HepG2 (cell line): ENCODE data around the gene NDUFS6. TPM values are rescaled to one million over a fixed set of nuclear protein-coding genes. Genes with fewer than 3 reads are reported as not detected.

Source experiments
- ARNTL ChIP-seq: sonication (generic); formaldehyde crosslinking; IDR thresholded peaks from 2 replicates; pipeline ENCODE4 v1.4.0; 2020; ENCODE audit warnings: mild to moderate bottlenecking, missing genetic modification reagents
- HOXD1 ChIP-seq: sonication (generic); formaldehyde crosslinking; IDR thresholded peaks from 2 replicates; pipeline ENCODE4 v1.5.0; 2020; ENCODE audit warnings: missing genetic modification reagents
- IKZF4 ChIP-seq: sonication (generic); formaldehyde crosslinking; IDR thresholded peaks from 2 replicates; pipeline ENCODE4 v1.5.1; 2020; ENCODE audit warnings: borderline replicate concordance, mild to moderate bottlenecking, low read depth, missing genetic modification reagents; ENCODE audit errors: not compliant biosample characterization
- JDP2 ChIP-seq: sonication (generic); formaldehyde crosslinking; IDR thresholded peaks from 2 replicates; pipeline ENCODE4 v1.8.1; 2022; ENCODE audit warnings: missing genetic modification reagents, borderline replicate concordance
- NFE2L2 ChIP-seq: fragments of 150-350 bp; IDR thresholded peaks from 2 replicates; pipeline ENCODE4 v1.6.1; 2014; ENCODE audit warnings: low read length
- RAD51 ChIP-seq: fragments of 450-650 bp; IDR thresholded peaks from 2 replicates; pipeline ENCODE4 v1.6.1; 2016; ENCODE audit warnings: borderline replicate concordance
- RFXANK ChIP-seq: IDR thresholded peaks from 2 replicates; pipeline ENCODE4 v1.6.1; 2016
- TCF7L2 ChIP-seq: IDR thresholded peaks from 2 replicates; pipeline ENCODE4 v1.6.1; 2011; ENCODE audit warnings: mild to moderate bottlenecking, low read depth, low read length, moderate library complexity
- ZBTB38 ChIP-seq: sonication (generic); formaldehyde crosslinking; IDR thresholded peaks from 2 replicates; pipeline ENCODE4 v1.5.1; 2020; ENCODE audit warnings: mild to moderate bottlenecking, missing genetic modification reagents
- ZFX ChIP-seq: sonication (generic); formaldehyde crosslinking; IDR thresholded peaks from 2 replicates; pipeline ENCODE4 v1.4.0; 2020; ENCODE audit warnings: mild to moderate bottlenecking, low read depth, missing genetic modification reagents, moderate library complexity
- ZFY ChIP-seq: sonication (generic); formaldehyde crosslinking; IDR thresholded peaks from 2 replicates; pipeline ENCODE4 v1.4.0; 2020; ENCODE audit warnings: missing genetic modification reagents
- ZMYM4 ChIP-seq: sonication (generic); formaldehyde crosslinking; IDR thresholded peaks from 2 replicates; pipeline ENCODE4 v1.8.1; 2023; ENCODE audit warnings: mild to moderate bottlenecking, missing genetic modification reagents
- ZNF235 ChIP-seq: sonication (generic); formaldehyde crosslinking; IDR thresholded peaks from 2 replicates; pipeline ENCODE4 v1.8.1; 2023; ENCODE audit warnings: mild to moderate bottlenecking, missing genetic modification reagents, borderline replicate concordance
- ZNF292 ChIP-seq: sonication (generic); formaldehyde crosslinking; IDR thresholded peaks from 2 replicates; pipeline ENCODE4 v1.8.1; 2022; ENCODE audit warnings: mild to moderate bottlenecking, low read depth, missing genetic modification reagents, borderline replicate concordance
- ZNF33A ChIP-seq: sonication (generic); formaldehyde crosslinking; IDR thresholded peaks from 2 replicates; pipeline ENCODE4 v1.5.1; 2020; ENCODE audit warnings: missing genetic modification reagents, mild to moderate bottlenecking, moderate library complexity, borderline replicate concordance
- ZNF558 ChIP-seq: sonication (generic); formaldehyde crosslinking; IDR thresholded peaks from 2 replicates; pipeline ENCODE4 v1.9.0; 2022; ENCODE audit warnings: mild to moderate bottlenecking, missing genetic modification reagents, borderline replicate concordance
- ZNF570 ChIP-seq: sonication (generic); formaldehyde crosslinking; IDR thresholded peaks from 2 replicates; pipeline ENCODE4 v1.4.0; 2020; ENCODE audit warnings: mild to moderate bottlenecking, missing genetic modification reagents, borderline replicate concordance
- ZNF709 ChIP-seq: sonication (generic); formaldehyde crosslinking; IDR thresholded peaks from 2 replicates; pipeline ENCODE4 v1.5.0; 2020; ENCODE audit warnings: mild to moderate bottlenecking, missing genetic modification reagents
- ZSCAN25 ChIP-seq: sonication (generic); formaldehyde crosslinking; IDR thresholded peaks from 2 replicates; pipeline ENCODE4 v1.8.0; 2022; ENCODE audit warnings: mild to moderate bottlenecking, missing genetic modification reagents
- polyA plus RNA-seq, 8 experiments: library from polyadenylated mRNA; depleted of rRNA in 3 of 8; stranded (reverse) in 7 of 8; unstranded in 1 of 8; fragments of >200 nt; fragmentation: Illumina TruSeq in 4 of 8; extraction: Trizol in 4 of 8; gene quantifications; 2 replicates each; pipeline versions ENCODE4 v1.2.1 to v1.2.3, GENCODE V29; 2011 to 2016; ENCODE audit warnings: low read depth in 4 of 8, missing spikeins in 1 of 8, mixed read lengths in 1 of 8; ENCODE audit not compliant: insufficient read depth in 1 of 8
- total RNA-seq, 5 experiments: library from RNA; depleted of rRNA; stranded (reverse); fragments of >200 nt; fragmentation: Illumina TruSeq; extraction: Trizol; gene quantifications; 2 replicates each; pipeline ENCODE4 v1.2.3, GENCODE V29; 2016; ENCODE audit warnings: low read depth in 1 of 5
- TF ChIP-seq, protein P1 (sequence below): fragments of 450-650 bp; IDR thresholded peaks from 2 replicates; pipeline ENCODE4 v1.6.1; 2016
- TF ChIP-seq, protein P2 (sequence below): sonication (generic); formaldehyde crosslinking; IDR thresholded peaks from 2 replicates; pipeline ENCODE4 v1.9.0; 2021; ENCODE audit warnings: missing genetic modification reagents, borderline replicate concordance
- TF ChIP-seq, protein P3 (sequence below): sonication (generic); formaldehyde crosslinking; IDR thresholded peaks from 2 replicates; pipeline ENCODE4 v1.4.0; 2020; ENCODE audit warnings: missing genetic modification reagents, borderline replicate concordance
- TF ChIP-seq, protein P4 (sequence below): sonication (generic); formaldehyde crosslinking; IDR thresholded peaks from 2 replicates; pipeline ENCODE4 v1.4.0; 2020; ENCODE audit warnings: mild to moderate bottlenecking, missing genetic modification reagents
- TF ChIP-seq, protein P5 (sequence below): sonication (generic); formaldehyde crosslinking; IDR thresholded peaks from 2 replicates; pipeline ENCODE4 v1.5.0; 2020; ENCODE audit warnings: missing genetic modification reagents

Gene NDUFS6
- total and polyA plus RNA-seq, 2 of the 13 experiments (the other 11 are each of a cell fraction or from before 2014, with no cell fraction given): 23.7 to 50.4 TPM

DNA sequence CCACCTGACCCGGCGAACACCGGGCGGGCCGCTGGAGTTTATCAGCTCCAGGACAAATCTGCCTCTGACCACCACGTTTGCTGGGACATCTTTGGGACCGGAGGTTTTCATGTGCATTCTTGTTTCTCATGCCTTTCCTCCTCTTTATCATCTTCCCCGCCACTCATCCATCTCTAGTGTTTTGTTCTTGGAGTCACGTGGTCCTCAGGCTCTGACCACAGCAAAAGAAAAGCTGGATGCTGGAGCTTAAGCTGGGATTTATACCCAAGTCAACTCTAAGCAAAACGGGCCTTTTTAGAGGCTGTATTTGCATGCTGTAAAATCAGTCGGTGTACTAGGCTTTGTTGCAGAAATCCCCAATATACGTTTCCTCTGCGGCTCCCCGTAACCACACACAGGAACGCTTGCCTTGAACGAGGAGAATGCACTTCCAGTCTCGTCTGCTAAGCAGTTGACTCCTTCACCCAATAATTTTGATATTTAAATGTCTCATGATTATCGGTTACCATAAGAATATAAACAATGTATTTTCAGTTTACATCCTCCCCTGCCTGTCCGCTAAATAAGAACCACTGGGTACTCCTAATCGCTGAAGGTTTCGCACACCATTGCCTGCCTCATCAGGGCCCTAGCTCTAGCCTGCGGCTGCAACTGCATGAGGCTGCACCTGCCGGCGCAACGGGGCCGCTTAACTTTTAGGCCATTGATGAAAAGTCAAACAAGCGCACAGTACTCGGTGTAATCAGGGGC is 560 bp upstream of the NDUFS6 start (continued):
- TF ChIP-seq ZNF709 (CRISPR knock-in tag) (no peak), ZBTB38 (no peak), ZNF570 (CRISPR knock-in tag) (no peak), ZFX (no peak), IKZF4 (CRISPR knock-in tag) (peak; percentile 12), JDP2 (no peak), ZNF235 (0 out of 2 replicates have a peak, but pooled peaks have one; percentile 27), ZMYM4 (CRISPR knock-in tag) (0 out of 2 replicates have a peak, but pooled peaks have one; percentile 12), NFE2L2 (no peak), RAD51 (peak; percentile 78; the same call in 1 of the 2 replicates), ZSCAN25 (CRISPR knock-in tag) (0 out of 2 replicates have a peak, but pooled peaks have one; percentile 22), RFXANK (CRISPR knock-in tag) (no peak), ARNTL (CRISPR knock-in tag) (no peak), HOXD1 (CRISPR knock-in tag) (no peak), TCF7L2 (no peak), ZNF292 (CRISPR knock-in tag) (no peak), ZNF33A (CRISPR knock-in tag) (no peak), ZNF558 (CRISPR knock-in tag) (0 out of 2 replicates have a peak, but pooled peaks have one; percentile 43), ZFY (CRISPR knock-in tag) (no peak)
- TF ChIP-seq, protein P1, sequence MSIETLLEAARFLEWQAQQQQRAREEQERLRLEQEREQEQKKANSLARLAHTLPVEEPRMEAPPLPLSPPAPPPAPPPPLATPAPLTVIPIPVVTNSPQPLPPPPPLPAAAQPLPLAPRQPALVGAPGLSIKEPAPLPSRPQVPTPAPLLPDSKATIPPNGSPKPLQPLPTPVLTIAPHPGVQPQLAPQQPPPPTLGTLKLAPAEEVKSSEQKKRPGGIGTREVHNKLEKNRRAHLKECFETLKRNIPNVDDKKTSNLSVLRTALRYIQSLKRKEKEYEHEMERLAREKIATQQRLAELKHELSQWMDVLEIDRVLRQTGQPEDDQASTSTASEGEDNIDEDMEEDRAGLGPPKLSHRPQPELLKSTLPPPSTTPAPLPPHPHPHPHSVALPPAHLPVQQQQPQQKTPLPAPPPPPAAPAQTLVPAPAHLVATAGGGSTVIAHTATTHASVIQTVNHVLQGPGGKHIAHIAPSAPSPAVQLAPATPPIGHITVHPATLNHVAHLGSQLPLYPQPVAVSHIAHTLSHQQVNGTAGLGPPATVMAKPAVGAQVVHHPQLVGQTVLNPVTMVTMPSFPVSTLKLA: no peak
- TF ChIP-seq, protein P2, sequence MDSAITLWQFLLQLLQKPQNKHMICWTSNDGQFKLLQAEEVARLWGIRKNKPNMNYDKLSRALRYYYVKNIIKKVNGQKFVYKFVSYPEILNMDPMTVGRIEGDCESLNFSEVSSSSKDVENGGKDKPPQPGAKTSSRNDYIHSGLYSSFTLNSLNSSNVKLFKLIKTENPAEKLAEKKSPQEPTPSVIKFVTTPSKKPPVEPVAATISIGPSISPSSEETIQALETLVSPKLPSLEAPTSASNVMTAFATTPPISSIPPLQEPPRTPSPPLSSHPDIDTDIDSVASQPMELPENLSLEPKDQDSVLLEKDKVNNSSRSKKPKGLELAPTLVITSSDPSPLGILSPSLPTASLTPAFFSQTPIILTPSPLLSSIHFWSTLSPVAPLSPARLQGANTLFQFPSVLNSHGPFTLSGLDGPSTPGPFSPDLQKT (CRISPR knock-in tag): no peak
- TF ChIP-seq, protein P3, sequence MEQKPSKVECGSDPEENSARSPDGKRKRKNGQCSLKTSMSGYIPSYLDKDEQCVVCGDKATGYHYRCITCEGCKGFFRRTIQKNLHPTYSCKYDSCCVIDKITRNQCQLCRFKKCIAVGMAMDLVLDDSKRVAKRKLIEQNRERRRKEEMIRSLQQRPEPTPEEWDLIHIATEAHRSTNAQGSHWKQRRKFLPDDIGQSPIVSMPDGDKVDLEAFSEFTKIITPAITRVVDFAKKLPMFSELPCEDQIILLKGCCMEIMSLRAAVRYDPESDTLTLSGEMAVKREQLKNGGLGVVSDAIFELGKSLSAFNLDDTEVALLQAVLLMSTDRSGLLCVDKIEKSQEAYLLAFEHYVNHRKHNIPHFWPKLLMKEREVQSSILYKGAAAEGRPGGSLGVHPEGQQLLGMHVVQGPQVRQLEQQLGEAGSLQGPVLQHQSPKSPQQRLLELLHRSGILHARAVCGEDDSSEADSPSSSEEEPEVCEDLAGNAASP (CRISPR knock-in tag): no peak
- TF ChIP-seq, protein P4, sequence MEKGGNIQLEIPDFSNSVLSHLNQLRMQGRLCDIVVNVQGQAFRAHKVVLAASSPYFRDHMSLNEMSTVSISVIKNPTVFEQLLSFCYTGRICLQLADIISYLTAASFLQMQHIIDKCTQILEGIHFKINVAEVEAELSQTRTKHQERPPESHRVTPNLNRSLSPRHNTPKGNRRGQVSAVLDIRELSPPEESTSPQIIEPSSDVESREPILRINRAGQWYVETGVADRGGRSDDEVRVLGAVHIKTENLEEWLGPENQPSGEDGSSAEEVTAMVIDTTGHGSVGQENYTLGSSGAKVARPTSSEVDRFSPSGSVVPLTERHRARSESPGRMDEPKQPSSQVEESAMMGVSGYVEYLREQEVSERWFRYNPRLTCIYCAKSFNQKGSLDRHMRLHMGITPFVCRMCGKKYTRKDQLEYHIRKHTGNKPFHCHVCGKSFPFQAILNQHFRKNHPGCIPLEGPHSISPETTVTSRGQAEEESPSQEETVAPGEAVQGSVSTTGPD (CRISPR knock-in tag): 0 out of 2 replicates have a peak, but pooled peaks have one; percentile 53
- TF ChIP-seq, protein P5, sequence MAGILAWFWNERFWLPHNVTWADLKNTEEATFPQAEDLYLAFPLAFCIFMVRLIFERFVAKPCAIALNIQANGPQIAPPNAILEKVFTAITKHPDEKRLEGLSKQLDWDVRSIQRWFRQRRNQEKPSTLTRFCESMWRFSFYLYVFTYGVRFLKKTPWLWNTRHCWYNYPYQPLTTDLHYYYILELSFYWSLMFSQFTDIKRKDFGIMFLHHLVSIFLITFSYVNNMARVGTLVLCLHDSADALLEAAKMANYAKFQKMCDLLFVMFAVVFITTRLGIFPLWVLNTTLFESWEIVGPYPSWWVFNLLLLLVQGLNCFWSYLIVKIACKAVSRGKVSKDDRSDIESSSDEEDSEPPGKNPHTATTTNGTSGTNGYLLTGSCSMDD (CRISPR knock-in tag): no peak
